Activated T-cell treated with anti-CD3 and anti-CD28 coated beads for 1 hour (primary cell): Measurements from ENCODE around the gene ATG7.

Source experiments
- DNase-seq: peaks from one replicate; pipeline ENCODE4 v3.0.0-alpha.2; 2020; ENCODE audit warnings: low read depth

The ATG7 gene

GRCh38 chr3:11539218-11539617 is 267.0 kb downstream of the ATG7 start:
- no peak for DNase-seq

- no peak for DNase-seq
Observed at GRCh38 chr3:11539677-11540076, 267.5 kb downstream of the ATG7 start.

DNA sequence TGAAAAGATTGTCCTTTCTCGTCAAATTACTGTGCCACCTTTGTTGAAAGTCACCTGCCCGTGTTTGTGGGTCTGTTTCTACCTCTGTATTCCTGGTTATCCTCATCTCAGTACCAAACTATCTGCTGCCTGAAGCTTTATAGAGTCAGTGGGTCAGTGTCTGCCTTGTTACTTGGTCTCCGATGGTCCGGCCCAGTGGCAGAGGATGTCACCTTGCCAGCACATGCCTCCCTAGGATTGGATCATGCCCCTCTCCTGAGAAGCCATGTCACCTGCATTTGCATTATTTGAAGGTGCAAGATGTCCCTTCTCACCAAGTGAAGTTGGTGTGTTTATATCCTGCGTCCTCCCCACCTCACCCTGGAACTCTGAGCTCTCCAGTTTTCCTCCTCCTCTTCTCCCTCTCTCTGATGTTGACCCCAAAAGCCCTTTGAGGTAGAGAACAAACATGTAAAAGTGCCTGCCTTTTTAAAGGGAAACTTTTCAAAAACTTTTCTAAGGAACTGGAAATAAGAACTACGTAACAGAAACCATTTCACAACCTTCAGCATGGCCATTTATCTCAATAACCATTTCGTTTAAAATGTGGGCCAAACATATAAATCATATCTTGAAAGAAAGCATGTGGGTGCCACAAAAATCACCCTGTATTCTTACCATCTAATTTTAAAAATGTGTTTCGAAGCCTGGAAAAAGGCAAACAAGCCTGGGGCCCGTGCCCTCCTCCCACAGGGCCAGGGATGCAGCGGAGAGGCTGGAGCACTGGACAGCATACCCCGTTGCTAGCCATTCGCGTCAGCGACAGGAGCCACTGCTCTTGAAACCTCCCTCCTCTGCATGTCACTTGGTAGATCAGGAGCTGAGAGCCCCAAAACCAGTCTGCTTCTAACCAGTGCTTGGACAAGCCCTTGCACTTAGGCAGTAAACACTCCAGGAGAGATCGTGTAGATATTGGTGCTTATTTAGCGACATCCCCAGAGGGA is 269.4 kb downstream of the ATG7 start:
- DNase-seq, result no peak

- no peak for DNase-seq
Observed at GRCh38 chr3:11542551-11542950, 270.4 kb downstream of the ATG7 start.

GRCh38 chr3:11543141-11543947 is 271.1 kb downstream of the ATG7 start:
- DNase-seq, result no peak

- no peak for DNase-seq
Observed at GRCh38 chr3:11543948-11544387, 271.8 kb downstream of the ATG7 start.

- no peak for DNase-seq
Observed at GRCh38 chr3:11544412-11545181, 272.4 kb downstream of the ATG7 start.

- no peak for DNase-seq
Observed at GRCh38 chr3:11545186-11545851, 273.1 kb downstream of the ATG7 start.

GRCh38 chr3:11546657-11547302 is 274.6 kb downstream of the ATG7 start:
- no peak for DNase-seq

GRCh38 chr3:11547498-11547897 is 275.3 kb downstream of the ATG7 start:
- no peak for DNase-seq

GRCh38 chr3:11548721-11549131 is 276.5 kb downstream of the ATG7 start:
- DNase-seq, result no peak

- no peak for DNase-seq
Observed at GRCh38 chr3:11549580-11550140, 277.5 kb downstream of the ATG7 start.

DNA sequence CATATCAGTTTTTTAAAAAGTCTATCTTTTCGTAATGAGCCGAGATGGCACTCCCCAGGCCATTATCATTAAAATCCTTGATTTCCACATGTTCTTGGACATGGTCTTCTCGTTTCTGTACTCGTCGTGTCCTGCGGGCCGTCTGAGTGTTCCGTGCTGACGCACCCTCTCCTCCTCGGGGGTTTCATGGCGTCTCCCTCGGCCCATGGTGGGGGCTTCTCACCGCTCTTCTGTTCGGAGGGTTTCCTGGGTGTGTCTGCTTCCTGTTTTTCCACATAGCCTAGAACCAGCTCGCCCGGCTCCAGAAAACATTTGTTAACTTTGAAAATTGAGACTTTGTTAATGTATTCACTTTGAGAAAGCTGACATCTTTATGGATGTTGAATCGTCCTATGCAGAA is 278.8 kb downstream of the ATG7 start:
- DNase-seq, result no peak

- no peak for DNase-seq
Observed at GRCh38 chr3:11552289-11553264, 280.4 kb downstream of the ATG7 start.

DNA sequence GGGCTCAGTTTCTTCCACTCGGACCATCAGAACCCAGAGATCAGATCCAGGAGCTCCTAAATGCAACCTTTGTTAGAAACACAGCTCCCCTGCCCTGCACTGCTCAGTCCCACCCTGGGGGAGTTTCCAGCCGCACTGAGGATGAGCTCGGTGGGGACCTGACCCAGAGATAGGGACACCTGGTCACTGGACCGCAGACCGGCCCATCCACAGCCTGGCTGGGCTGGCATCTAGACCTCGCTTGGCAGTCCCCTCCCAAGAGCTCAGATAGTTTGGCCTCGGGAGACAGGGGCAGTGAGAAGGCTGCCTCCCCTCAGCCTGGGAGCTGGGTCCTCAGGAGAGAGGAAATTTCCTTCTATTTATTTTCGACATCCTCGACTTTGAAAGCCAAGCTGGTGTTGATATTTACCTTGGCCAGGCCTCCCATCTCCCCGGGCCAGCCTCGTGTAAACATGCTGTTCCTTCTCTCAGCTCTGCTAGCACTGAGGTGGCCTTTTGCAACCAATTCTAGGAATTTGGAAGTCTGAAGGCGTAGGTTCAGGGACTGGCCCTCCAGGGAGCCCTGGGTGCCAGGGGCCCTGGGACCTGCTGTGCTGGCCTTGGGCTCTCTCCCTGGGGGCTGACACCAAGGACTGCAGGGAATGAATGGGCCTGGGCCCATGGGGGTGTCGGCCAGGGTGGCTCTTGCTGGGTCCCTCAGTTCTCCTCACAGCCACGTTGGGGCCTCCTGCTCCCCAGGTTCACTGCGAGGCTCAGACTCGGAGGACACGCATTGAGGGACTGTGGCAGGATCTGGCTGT is 281.4 kb downstream of the ATG7 start:
- DNase-seq, result no peak

GRCh38 chr3:11554236-11554610 is 282.0 kb downstream of the ATG7 start:
- no peak for DNase-seq

- DNase-seq, result no peak
Observed at GRCh38 chr3:11554666-11555065, 282.5 kb downstream of the ATG7 start.

- DNase-seq, result no peak
Observed at GRCh38 chr3:11555211-11555782, 283.1 kb downstream of the ATG7 start.
